Osteocyte (in vitro differentiated cells): ENCODE measurements around the gene TRIM46. TPM values are rescaled to one million over a fixed set of nuclear protein-coding genes. Genes with fewer than 3 reads are reported as not detected.

Experiments used
- DNase-seq: peaks from one replicate; pipeline ENCODE4 v3.0.0; 2021; ENCODE audit warnings: mixed read lengths; ENCODE audit not compliant: unreplicated experiment; ENCODE audit errors: extremely low spot score
- H3K27ac Mint-ChIP-seq: one replicate; pipeline ENCODE4 v1.8.0; 2021; ENCODE audit warnings: mild to moderate bottlenecking, mixed read lengths; ENCODE audit not compliant: unreplicated experiment
- H3K27me3 Mint-ChIP-seq: one replicate; pipeline ENCODE4 v1.8.0; 2021; ENCODE audit warnings: mixed read lengths; ENCODE audit not compliant: unreplicated experiment
- H3K36me3 Mint-ChIP-seq: one replicate; pipeline ENCODE4 v1.8.0; 2021; ENCODE audit warnings: mixed read lengths; ENCODE audit not compliant: unreplicated experiment
- H3K4me1 Mint-ChIP-seq: one replicate; pipeline ENCODE4 v1.8.0; 2021; ENCODE audit warnings: mixed read lengths; ENCODE audit not compliant: unreplicated experiment
- H3K4me3 Mint-ChIP-seq: one replicate; pipeline ENCODE4 v1.8.0; 2021; ENCODE audit warnings: mild to moderate bottlenecking, moderate library complexity, mixed read lengths; ENCODE audit not compliant: unreplicated experiment
- H3K9me3 Mint-ChIP-seq: one replicate; pipeline ENCODE4 v1.8.0; 2021; ENCODE audit warnings: mixed read lengths; ENCODE audit not compliant: unreplicated experiment
- total RNA-seq: library from RNA; stranded (reverse); gene quantifications from 2 replicates; pipeline ENCODE4 v1.2.1, GENCODE V29; 2021
- TF ChIP-seq, protein P1 (sequence below): fragments of 200-600 bp; sonication (generic); IDR thresholded peaks from 2 replicates; pipeline ENCODE4 v1.5.0; 2021; ENCODE audit warnings: antibody characterized with exemption, mild to moderate bottlenecking, moderate library complexity

TRIM46 gene
- total RNA-seq, 1 donor from 2014 or later = 7.7 TPM

DNA sequence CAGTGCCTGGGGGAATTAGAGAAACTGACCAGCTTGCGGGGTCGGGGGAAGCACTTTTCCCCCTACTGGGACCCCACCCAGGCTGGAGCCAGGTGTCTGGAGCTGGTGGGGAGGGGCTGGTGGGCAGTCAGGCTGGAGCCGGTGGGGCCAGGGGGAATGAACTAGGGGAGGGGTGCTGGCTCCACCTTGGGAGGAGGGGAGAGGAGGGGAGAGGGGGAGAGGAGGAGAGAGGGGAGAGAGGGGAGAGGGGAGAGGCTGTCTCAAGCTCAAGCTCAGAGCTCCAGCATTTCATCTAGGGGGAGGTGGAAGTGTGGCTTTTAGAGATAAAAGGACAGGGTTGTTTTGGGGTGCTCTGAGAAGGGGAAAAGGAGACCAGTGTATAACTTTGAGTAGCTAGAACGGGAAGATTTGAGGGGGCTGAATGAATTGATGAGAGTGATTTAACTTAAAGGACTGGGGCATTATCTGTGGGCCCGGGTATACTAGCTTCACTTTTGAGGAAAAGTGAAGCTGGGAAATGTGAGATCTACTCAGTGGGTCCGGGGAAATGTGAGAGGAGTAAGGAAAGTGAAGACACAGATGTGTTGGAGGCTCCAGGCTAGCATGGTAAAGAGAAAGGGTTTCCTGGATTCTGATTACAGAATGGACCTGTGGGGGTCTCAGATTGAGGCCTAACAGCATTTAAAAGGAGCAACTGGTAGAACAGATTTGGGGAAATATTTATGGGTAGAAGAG is 43.2 kb upstream of the TRIM46 start:
- Mint-ChIP-seq H3K27me3 (no peaks in the 10 kb centered on the region), H3K4me1 (peaks cover 62% of the 10 kb centered on the region), H3K36me3 (peaks cover 13% of the 10 kb centered on the region), H3K27ac (peak overlapping the region; percentile 85), H3K4me3 (peak overlapping the region; percentile 85), H3K9me3 (no peaks in the 10 kb centered on the region)
- TF ChIP-seq, protein P1, sequence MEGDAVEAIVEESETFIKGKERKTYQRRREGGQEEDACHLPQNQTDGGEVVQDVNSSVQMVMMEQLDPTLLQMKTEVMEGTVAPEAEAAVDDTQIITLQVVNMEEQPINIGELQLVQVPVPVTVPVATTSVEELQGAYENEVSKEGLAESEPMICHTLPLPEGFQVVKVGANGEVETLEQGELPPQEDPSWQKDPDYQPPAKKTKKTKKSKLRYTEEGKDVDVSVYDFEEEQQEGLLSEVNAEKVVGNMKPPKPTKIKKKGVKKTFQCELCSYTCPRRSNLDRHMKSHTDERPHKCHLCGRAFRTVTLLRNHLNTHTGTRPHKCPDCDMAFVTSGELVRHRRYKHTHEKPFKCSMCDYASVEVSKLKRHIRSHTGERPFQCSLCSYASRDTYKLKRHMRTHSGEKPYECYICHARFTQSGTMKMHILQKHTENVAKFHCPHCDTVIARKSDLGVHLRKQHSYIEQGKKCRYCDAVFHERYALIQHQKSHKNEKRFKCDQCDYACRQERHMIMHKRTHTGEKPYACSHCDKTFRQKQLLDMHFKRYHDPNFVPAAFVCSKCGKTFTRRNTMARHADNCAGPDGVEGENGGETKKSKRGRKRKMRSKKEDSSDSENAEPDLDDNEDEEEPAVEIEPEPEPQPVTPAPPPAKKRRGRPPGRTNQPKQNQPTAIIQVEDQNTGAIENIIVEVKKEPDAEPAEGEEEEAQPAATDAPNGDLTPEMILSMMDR = no peak
- no peak for DNase-seq

DNA sequence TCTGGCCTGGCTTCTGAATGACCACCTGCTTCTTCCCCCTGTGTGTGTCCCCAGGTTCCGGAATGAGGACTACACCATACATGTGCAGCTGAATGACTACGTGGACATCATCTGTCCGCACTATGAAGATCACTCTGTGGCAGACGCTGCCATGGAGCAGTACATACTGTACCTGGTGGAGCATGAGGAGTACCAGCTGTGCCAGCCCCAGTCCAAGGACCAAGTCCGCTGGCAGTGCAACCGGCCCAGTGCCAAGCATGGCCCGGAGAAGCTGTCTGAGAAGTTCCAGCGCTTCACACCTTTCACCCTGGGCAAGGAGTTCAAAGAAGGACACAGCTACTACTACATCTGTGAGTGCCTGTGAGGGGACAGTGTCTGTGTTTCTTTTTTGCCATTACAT is 42.4 kb upstream of the TRIM46 start:
- peaks cover 13% of the 10 kb centered on the region for H3K36me3 Mint-ChIP-seq
- no peak overlapping the region for H3K27ac Mint-ChIP-seq
- H3K27me3 Mint-ChIP-seq = no peaks in the 10 kb centered on the region
- no peaks in the 10 kb centered on the region for H3K9me3 Mint-ChIP-seq
- H3K4me1 Mint-ChIP-seq = peaks cover 61% of the 10 kb centered on the region
- no peak for DNase-seq
- peak overlapping the region; percentile 85 for H3K4me3 Mint-ChIP-seq
- TF ChIP-seq, protein P1 = no peak

DNA sequence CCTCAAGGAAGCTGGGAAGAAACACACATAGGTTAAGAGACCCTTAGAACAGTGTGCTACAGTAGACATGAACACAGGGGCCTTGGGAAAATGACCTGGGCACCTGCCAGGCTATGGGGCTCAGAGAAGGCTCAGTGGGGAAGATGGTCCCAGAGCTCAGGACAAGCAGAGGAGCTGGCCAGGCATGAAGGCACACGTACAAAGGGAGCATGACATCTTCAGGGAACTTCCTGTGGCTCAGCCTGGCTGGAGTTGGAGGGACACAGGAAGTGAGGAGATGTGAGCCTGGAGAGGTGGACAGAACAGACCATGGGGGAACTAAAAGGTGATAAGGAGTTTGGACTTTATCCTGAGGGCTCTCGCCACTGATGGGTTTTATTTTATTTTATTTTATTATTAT is 41.8 kb upstream of the TRIM46 start:
- no peaks in the 10 kb centered on the region for H3K9me3 Mint-ChIP-seq
- no peaks in the 10 kb centered on the region for H3K27me3 Mint-ChIP-seq
- TF ChIP-seq, protein P1 = no peak
- peaks cover 61% of the 10 kb centered on the region for H3K4me1 Mint-ChIP-seq
- H3K27ac Mint-ChIP-seq = no peak overlapping the region
- no peak overlapping the region for H3K4me3 Mint-ChIP-seq
- H3K36me3 Mint-ChIP-seq = peaks cover 13% of the 10 kb centered on the region
- no peak for DNase-seq

DNA sequence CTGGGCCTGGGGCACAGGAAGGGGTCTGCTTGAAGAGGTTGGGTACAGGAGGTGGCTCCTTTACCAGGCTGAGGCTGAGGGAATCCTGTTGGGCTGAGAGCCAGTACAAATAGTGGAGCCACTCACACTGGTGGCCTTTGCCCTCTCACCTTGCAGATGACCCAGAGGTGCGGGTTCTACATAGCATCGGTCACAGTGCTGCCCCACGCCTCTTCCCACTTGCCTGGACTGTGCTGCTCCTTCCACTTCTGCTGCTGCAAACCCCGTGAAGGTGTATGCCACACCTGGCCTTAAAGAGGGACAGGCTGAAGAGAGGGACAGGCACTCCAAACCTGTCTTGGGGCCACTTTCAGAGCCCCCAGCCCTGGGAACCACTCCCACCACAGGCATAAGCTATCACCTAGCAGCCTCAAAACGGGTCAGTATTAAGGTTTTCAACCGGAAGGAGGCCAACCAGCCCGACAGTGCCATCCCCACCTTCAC is 39.8 kb upstream of the TRIM46 start:
- DNase-seq = no peak
- no peaks in the 10 kb centered on the region for H3K27me3 Mint-ChIP-seq
- peak overlapping the region; percentile 47 for H3K27ac Mint-ChIP-seq
- TF ChIP-seq, protein P1 = no peak
- H3K36me3 Mint-ChIP-seq = peaks cover 16% of the 10 kb centered on the region
- no peaks in the 10 kb centered on the region for H3K9me3 Mint-ChIP-seq
- H3K4me1 Mint-ChIP-seq = peaks cover 63% of the 10 kb centered on the region
- no peak overlapping the region for H3K4me3 Mint-ChIP-seq

DNA sequence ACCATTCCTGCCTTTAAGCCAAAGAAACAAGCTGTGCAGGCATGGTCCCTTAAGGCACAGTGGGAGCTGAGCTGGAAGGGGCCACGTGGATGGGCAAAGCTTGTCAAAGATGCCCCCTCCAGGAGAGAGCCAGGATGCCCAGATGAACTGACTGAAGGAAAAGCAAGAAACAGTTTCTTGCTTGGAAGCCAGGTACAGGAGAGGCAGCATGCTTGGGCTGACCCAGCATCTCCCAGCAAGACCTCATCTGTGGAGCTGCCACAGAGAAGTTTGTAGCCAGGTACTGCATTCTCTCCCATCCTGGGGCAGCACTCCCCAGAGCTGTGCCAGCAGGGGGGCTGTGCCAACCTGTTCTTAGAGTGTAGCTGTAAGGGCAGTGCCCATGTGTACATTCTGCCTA is 39.3 kb upstream of the TRIM46 start:
- Mint-ChIP-seq H3K36me3 (peaks cover 16% of the 10 kb centered on the region), H3K27ac (peak overlapping the region; percentile 99), H3K9me3 (no peaks in the 10 kb centered on the region), H3K4me1 (peaks cover 61% of the 10 kb centered on the region), H3K27me3 (no peaks in the 10 kb centered on the region), H3K4me3 (peak overlapping the region; percentile 95)
- DNase-seq = no peak
- TF ChIP-seq, protein P1 = no peak
